HUES64 (cell line): ENCODE measurements around the gene TLX2.

Experiments used
- H3K27ac ChIP-seq: 2 replicates; pipeline ENCODE4 v1.7.0; 2013; ENCODE audit warnings: low read depth, low read length, inconsistent platforms
- H3K27me3 ChIP-seq: 2 replicates; pipeline ENCODE4 v1.6.1; 2013; ENCODE audit warnings: mild to moderate bottlenecking, low read length; ENCODE audit not compliant: insufficient read depth
- H3K36me3 ChIP-seq: 2 replicates; pipeline ENCODE4 v1.6.1; 2013; ENCODE audit warnings: mild to moderate bottlenecking, low read length; ENCODE audit not compliant: insufficient read depth
- H3K4me1 ChIP-seq: 2 replicates; pipeline ENCODE4 v1.6.1; 2013; ENCODE audit warnings: mild to moderate bottlenecking, low read length, moderate library complexity; ENCODE audit not compliant: insufficient read depth
- H3K4me3 ChIP-seq: 2 replicates; pipeline ENCODE4 v1.5.1; 2013; ENCODE audit warnings: mild to moderate bottlenecking, low read length, moderate library complexity
- H3K9ac ChIP-seq: 2 replicates; pipeline ENCODE4 v1.6.1; 2013; ENCODE audit warnings: mild to moderate bottlenecking, low read depth, low read length
- H3K9me3 ChIP-seq: 2 replicates; pipeline ENCODE4 v1.6.1; 2013; ENCODE audit warnings: low read depth, low read length; ENCODE audit not compliant: insufficient read depth
- WGBS: fragments of 150-250, 120-280 bp; methylation state at CpG from one replicate; pipeline ENCODE4 v1.1.7; 2013; ENCODE audit warnings: missing lambda C conversion rate; 5-methylcytosine and 5-hydroxymethylcytosine counted together

TLX2 gene

DNA sequence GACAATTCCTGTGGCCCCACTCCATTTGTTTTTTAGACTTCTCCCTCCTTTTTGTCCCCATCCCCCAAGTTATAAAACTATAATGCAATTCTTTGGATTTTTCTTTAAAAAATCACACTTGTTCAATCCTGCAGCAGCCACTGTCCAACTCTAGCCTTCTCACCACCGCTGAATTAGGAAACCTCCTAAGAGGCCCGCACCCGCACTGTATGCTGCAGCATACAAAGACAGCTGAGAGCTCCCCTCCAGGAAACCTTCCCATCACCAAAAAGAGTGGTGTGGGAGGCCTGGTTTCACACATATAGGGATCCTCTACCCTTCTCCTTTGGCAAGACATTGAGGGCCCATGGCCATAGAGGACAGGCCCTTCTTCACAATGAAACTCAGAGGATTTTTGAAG is 9.7 kb upstream of the TLX2 start:
- H3K27ac ChIP-seq: no peak overlapping the region
- peaks cover 76% of the 10 kb centered on the region for H3K27me3 ChIP-seq
- 97% methylated on average over 3 of the region's 3 CpGs for WGBS
- no peak overlapping the region for H3K9ac ChIP-seq
- H3K9me3 ChIP-seq: no peaks in the 10 kb centered on the region
- H3K4me1 ChIP-seq: peaks cover 32% of the 10 kb centered on the region
- peaks cover 14% of the 10 kb centered on the region for H3K36me3 ChIP-seq
- no peak overlapping the region for H3K4me3 ChIP-seq

DNA sequence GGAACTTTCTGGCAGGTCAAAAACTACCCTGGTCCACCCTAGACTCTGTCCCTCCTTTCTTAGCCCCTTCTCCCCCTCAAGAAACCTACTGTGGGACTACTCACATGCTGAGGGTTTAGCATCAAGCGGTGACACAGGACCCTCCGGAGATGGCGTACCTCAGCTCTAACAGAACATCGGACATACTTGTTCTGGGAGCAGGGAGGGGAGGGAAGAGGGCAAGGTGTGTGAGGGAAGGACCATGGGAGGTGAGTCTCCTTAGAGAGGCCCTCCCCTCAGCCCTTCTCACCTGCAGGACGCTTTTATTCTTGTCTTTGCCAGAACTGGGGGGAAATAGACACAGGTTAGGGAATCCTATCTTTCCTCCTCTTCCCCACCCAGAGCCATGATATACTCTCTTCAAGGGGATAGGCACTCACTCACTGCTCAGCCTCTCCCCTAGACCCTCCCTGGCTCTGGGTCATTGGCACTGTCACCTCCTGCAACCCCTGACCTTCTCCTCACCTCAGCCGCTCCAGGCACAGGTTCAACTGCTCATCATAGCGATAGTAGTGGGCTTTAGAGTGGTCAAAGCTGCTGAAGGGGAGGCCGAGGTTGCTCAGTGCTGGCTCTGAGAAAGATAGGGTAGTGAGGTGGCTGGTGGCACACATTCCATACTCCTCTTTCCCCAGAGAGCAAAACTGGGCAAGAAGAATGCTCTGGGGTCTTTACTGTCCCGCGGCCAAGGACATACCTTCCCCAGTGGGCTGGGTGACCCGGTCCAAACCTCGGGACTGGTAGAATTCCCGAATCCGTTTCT is 8.6 kb upstream of the TLX2 start:
- no peak overlapping the region for H3K9ac ChIP-seq

DNA sequence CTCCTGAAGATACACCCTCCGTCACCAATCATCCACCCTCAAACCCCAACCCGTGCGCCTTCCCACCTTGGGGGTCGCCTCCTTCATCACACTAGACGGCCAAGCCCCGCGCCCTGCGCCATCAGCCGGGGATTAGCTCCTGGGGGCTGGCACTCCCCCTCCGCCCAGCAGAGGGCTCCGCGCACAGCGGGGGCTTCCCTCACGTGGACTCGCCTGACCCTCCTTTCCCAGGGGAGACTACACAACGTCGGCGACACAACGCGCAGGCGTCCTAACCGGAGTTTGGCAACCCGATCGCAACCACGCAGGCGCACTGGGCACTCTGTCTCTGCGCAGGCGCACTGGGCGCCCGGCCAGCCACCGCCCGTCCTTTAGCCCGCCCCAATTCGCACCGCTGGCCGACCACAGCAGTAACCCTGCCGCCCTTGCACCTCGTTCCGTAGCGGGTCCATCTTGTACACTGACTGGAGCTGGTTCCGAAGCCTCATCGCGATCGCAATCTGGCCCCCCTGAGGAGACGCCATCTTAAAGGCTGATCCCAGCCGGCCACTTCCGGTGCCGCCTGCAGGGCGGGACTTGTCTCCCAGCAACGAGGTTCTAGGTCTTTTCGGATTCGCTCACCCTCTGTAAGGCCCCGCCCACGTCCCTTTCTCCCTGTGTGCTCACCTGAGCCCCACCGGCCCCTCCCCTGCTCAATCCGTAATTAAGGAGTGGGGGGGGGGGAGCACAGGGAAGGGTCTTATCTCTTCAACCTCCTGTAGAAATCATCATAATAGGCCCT is 6.9 kb upstream of the TLX2 start, which contains the start of gene PCGF1:
Gene PCGF1, minus strand, starts transcription at position 551 of the 781 bp plus-strand sequence. Its CDS starts 27 bp downstream, at position 524.
- H3K4me3 ChIP-seq: peak within 1 kb of the TSS; percentile 79
- under 1% methylated on average over 53 of the region's 56 CpGs for WGBS
- H3K9me3 ChIP-seq: no peaks in the 10 kb centered on the region

More for the DNA sequence above, 8.6 kb upstream of the TLX2 start:
- Histone ChIP-seq H3K4me1 (peaks cover 24% of the 10 kb centered on the region), H3K9me3 (no peaks in the 10 kb centered on the region), H3K27me3 (peaks cover 76% of the 10 kb centered on the region), H3K27ac (no peak overlapping the region), H3K36me3 (peaks cover 14% of the 10 kb centered on the region), H3K4me3 (no peak overlapping the region)
- WGBS: 96% methylated on average over 14 of the region's 14 CpGs

DNA sequence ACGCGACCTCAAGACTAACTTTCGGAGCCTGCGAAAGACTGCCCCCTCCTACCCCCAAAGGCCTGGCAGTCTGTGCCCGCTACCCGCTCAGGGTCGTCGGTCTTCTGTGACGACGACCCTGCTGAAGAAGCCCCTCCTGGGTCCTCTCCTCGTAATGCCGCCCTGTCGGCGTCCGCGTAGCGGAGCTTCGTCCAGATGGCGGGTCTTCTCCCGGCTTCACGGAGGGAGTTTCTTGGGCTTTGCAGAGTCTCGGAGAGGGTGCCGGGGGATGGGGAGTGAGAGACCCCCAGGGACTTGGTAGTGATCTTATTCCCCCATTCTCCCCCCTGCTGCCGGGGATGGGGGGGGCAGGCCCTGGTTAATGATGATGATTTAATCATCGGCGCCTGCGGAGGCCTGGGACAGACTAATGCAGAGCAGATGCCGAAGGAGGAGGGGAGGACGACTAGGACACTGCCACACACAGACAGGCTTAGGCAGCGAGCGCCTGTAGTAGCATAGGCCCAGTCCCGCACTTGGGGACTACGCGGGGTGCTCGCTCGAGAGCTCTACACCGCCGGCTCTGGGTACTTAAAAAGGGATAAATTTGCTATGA is 6.2 kb upstream of the TLX2 start:
- Histone ChIP-seq H3K9ac (peak overlapping the region; percentile 90), H3K27me3 (peaks cover 76% of the 10 kb centered on the region), H3K4me3 (peak overlapping the region; percentile 79), H3K36me3 (peaks cover 14% of the 10 kb centered on the region), H3K9me3 (no peaks in the 10 kb centered on the region), H3K4me1 (peaks cover 17% of the 10 kb centered on the region; the same call in 1 of the 2 replicates), H3K27ac (peak overlapping the region; percentile 95; the same call in 1 of the 2 replicates)
- WGBS: 5% methylated on average over 36 of the region's 38 CpGs

More for the DNA sequence above, 6.9 kb upstream of the TLX2 start, which contains the start of gene PCGF1:
- H3K27me3 ChIP-seq: peaks cover 76% of the 10 kb centered on the region
- peaks cover 17% of the 10 kb centered on the region; the same call in 1 of the 2 replicates for H3K4me1 ChIP-seq
- H3K27ac ChIP-seq: peak within 1 kb of the TSS; percentile 95
- peak within 1 kb of the TSS; percentile 90 for H3K9ac ChIP-seq
- peaks cover 14% of the 10 kb centered on the region for H3K36me3 ChIP-seq

DNA sequence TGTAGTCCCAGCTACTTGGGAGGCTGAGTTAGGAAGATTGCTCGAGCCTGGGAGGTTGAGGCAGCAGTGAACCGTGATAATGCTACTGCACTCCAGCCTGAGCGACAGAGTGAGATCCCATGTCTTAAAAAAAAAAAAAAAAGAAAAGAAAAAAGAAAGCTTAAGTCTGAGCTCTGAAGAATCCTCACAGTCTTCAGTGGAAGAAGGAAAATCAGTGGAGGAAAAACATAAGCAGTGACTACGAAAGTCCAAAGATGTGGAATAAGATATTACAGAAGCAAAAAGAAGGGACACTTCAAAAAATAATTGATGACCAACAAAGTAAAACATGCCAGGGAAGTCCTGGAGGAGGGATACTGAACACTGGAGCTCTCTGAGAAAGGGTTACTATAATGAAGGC is 4.0 kb upstream of the TLX2 start:
- 86% methylated on average over 4 of the region's 4 CpGs for WGBS
- no peaks in the 10 kb centered on the region for H3K9me3 ChIP-seq
- peaks cover 76% of the 10 kb centered on the region for H3K27me3 ChIP-seq
- peaks cover 8% of the 10 kb centered on the region for H3K36me3 ChIP-seq
- H3K4me3 ChIP-seq: no peak overlapping the region
- H3K9ac ChIP-seq: no peak overlapping the region
- H3K27ac ChIP-seq: no peak overlapping the region
- H3K4me1 ChIP-seq: peaks cover 13% of the 10 kb centered on the region; the same call in 1 of the 2 replicates

DNA sequence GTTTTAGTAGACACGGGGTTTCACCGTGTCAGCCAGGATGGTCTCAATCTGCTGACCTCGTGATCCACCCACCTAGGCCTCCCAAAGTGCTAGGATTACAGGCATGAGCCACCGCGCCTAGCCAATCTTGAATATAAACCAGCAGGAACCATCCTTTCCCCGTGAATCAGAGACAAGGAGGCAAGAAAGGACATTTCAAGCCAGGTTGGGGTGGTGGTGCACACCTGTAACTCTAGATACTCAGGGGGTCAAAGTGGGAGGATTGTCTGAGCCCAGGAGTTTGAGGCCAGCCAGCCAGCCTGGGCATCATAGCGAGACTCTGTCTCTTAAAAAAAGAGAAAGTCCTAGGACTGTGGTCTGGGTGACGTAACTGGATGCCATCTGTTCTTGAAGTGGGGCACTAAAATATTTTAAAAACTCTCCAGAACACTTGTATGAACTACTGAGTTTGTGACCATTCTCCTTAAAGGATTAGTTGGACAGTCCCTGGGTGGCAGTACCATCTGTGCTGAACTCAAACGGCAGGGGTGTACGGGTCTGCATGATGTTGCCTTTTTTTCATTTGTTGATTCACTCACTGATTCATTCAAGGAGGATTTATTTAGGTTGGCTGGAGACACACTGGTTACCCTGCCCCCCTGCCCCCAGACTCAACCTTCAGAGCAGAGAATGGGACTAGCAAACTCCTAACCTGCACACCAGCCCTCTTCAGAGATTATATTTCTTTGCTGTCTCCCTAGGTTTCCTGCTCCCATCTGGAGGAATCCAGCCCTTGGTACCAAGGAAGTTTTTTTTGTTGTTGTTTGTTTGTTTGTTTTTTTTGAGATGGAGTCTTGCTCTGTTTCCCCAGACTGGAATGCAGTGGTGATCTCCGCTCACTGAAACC is 2.9 kb upstream of the TLX2 start:
- H3K27me3 ChIP-seq: peaks cover 81% of the 10 kb centered on the region
- no peak overlapping the region for H3K9ac ChIP-seq
- H3K36me3 ChIP-seq: no peaks in the 10 kb centered on the region
- H3K4me3 ChIP-seq: no peak overlapping the region
- H3K27ac ChIP-seq: no peak overlapping the region
- H3K4me1 ChIP-seq: peaks cover 13% of the 10 kb centered on the region; the same call in 1 of the 2 replicates
- WGBS: 75% methylated on average over 11 of the region's 11 CpGs
- peaks cover under 1% of the 10 kb centered on the region; the same call in 1 of the 2 replicates for H3K9me3 ChIP-seq

DNA sequence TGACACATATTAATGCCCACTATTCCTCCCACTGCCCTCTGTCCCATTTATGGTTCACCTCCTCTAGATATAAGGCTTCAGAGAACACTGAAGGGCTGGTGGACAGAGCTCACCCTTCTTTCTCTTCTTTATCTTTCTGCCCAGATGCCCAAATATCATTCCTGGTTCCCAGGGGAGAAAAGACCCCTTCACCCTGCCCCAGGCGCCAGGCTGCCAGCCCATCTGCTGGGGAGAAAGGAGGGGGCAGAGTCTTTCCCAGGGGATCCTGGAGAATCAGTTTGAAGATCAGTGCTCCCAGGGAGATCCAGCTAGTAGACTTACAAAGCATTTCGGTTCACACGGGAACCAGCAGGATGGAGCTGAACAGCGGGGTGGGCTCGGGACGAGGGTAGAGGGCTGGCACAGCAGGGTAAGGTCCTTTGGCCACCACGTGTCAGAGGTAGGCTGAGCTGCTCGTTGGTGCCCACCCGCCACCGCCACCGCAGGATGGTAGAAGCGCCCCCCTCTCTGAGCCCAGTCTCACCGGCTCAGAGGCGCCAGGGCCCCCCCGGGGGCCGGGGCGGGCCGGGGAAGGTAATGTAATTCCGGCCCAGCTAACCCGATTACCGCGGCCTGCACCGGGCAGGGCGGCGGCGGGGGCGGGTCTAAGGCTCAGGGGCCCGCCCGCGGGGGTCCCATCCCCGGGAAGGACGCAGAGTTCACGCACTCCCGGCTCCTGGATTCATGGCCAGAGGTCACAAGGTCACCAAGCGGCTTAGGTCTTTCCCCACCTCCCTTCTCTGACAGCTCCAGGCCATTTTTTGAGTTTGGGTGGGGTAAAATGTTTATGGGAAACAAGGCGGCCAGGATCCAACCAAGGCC is 1.3 kb upstream of the TLX2 start:
- Histone ChIP-seq H3K27me3 (peaks cover 98% of the 10 kb centered on the region), H3K4me1 (peaks cover 8% of the 10 kb centered on the region; the same call in 1 of the 2 replicates), H3K36me3 (no peaks in the 10 kb centered on the region), H3K9ac (no peak overlapping the region), H3K9me3 (peaks cover 6% of the 10 kb centered on the region; the same call in 1 of the 2 replicates), H3K27ac (no peak overlapping the region), H3K4me3 (peak overlapping the region; percentile 26; the same call in 1 of the 2 replicates)
- 3% methylated on average over 36 of the region's 36 CpGs for WGBS

DNA sequence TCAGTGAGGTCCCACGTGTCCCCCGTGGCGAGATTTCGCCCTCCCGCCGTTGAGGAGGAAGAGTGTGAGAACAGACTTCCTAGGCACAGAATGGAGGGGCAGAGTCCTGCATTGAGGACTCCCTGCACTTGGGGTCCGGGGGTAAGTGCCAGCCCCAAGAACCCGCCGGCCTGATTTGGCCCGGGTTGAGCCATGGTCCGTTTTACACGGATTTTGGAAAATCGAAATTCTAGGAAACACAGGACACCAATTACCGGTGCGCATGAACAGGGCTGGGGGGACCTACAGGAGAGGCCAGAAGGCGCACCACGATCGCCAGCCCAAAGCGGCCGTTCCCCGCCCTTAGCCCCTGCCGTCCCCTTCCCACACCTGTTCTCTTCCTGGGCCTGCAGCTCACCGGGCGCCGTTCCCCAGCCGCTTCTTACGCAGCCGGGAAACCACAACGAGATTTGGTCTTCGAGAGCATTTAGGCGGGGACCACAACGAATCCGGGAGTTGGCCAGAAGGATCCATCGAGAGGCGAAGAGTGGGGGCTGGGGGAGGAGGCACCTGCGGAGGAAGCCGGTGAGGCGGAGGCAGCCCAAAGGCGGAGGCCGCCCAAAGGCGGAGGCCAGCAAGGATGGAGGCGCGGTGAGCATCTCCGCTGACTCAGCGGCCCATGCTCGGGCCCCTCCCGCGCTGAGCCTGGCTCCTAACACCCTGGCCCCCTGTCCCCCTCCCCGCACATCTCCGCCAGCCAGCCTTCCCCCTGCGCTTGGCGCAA is 464 bp upstream of the TLX2 start:
- H3K4me1 ChIP-seq: 0 out of 2 replicates have a peak, but pooled peaks cover 3% of the 10 kb centered on the region
- H3K36me3 ChIP-seq: no peaks in the 10 kb centered on the region
- peaks cover 6% of the 10 kb centered on the region; the same call in 1 of the 2 replicates for H3K9me3 ChIP-seq
- WGBS: 1% methylated on average over 52 of the region's 52 CpGs
- H3K9ac ChIP-seq: no peak overlapping the region
- peaks cover 100% of the 10 kb centered on the region for H3K27me3 ChIP-seq
- H3K4me3 ChIP-seq: peak overlapping the region; percentile 26
- H3K27ac ChIP-seq: no peak overlapping the region

DNA sequence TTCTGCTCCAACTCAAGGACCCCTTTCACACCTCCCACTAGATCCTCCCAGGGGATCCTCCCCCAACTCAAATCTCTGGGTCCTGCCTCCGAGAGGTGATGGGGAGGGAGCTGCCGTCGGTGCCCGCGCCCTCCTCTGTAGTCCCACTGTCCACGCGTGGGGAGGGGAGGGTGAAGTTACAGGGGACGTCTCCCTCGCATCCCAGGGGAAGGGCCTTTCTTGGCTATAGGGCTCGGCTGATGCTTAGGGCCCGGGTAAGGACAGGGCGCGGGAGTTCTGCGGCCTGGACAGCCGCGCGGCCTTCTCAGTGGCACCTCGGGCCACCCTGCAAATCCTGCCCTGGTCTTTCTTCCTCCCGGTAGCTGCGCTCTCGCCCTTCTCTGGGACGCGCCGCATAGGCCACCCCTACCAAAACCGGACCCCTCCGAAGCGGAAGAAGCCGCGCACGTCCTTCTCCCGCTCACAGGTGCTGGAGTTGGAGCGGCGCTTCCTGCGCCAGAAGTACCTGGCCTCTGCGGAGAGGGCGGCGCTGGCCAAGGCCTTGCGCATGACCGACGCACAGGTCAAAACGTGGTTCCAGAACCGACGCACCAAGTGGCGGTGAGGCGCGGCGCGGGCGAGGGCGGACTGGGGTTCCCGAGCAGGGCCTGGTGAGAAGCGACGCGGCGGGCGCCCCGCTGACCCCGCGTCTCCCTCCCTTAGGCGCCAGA is 1.2 kb downstream of the TLX2 start:
- 0 out of 2 replicates have a peak, but pooled peaks cover 2% of the 10 kb centered on the region for H3K4me1 ChIP-seq
- H3K27ac ChIP-seq: no peak overlapping the region
- 3% methylated on average over 60 of the region's 60 CpGs for WGBS
- peaks cover 6% of the 10 kb centered on the region; the same call in 1 of the 2 replicates for H3K9me3 ChIP-seq
- H3K36me3 ChIP-seq: no peaks in the 10 kb centered on the region
- H3K27me3 ChIP-seq: peaks cover 100% of the 10 kb centered on the region
- H3K4me3 ChIP-seq: peak overlapping the region; percentile 37
- no peak overlapping the region for H3K9ac ChIP-seq
